Sigmoid colon (tissue), 4 donors: Measurements from ENCODE around the gene CDK15.

Experiments
- POLR2A ChIP-seq, 2 donors: fragments of 450-650 bp; IDR thresholded peaks; one replicate each; pipeline ENCODE4 v1.6.1; 2016; ENCODE audit warnings: antibody characterized with exemption in 2 of 2, mild to moderate bottlenecking in 2 of 2, moderate library complexity in 2 of 2
- POLR2AphosphoS5 ChIP-seq, 4 donors: sonication (generic); formaldehyde crosslinking; IDR thresholded peaks; one replicate each; pipeline ENCODE4 v1.6.1; 2017; ENCODE audit warnings: antibody characterized with exemption in 4 of 4
- TF ChIP-seq, protein P1 (sequence below), 4 experiments: fragments of 450-650 bp in 3 of 4; fragments of 200-600 bp in 1 of 4; IDR thresholded peaks; one replicate each; pipeline ENCODE4 v1.5.1; 2016 to 2019; ENCODE audit warnings: antibody characterized with exemption in 4 of 4, mild to moderate bottlenecking in 3 of 4, moderate library complexity in 2 of 4

DNA sequence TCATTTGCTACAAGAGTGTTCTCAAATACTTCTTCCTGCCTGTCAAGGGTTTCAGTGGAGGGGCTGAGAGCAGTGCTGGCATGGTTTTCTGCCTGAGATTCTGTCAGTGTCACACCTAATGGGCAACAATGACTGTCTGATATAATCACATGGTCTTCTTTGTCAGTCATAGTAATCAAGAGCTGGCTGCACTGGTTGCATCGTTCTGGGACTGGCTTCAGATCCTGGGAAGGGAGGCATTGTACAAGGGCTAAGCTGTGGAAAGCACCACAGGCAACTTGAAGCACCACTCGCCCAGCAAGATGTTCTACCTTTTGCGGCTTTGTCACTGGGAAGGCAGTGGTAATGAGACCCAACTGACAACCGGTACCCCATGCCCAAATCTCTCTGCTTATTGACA lies 45.2 kb upstream of the CDK15 start:
- TF ChIP-seq, protein P1, sequence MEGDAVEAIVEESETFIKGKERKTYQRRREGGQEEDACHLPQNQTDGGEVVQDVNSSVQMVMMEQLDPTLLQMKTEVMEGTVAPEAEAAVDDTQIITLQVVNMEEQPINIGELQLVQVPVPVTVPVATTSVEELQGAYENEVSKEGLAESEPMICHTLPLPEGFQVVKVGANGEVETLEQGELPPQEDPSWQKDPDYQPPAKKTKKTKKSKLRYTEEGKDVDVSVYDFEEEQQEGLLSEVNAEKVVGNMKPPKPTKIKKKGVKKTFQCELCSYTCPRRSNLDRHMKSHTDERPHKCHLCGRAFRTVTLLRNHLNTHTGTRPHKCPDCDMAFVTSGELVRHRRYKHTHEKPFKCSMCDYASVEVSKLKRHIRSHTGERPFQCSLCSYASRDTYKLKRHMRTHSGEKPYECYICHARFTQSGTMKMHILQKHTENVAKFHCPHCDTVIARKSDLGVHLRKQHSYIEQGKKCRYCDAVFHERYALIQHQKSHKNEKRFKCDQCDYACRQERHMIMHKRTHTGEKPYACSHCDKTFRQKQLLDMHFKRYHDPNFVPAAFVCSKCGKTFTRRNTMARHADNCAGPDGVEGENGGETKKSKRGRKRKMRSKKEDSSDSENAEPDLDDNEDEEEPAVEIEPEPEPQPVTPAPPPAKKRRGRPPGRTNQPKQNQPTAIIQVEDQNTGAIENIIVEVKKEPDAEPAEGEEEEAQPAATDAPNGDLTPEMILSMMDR (IDR thresholded peaks at IDR 0.05), result no peak
- TF ChIP-seq POLR2AphosphoS5 (IDR thresholded peaks at IDR 0.05) (no peak), POLR2A (IDR thresholded peaks at IDR 0.05) (no peak)
